Measurements from ENCODE around the gene CBX2. TPM values are rescaled to one million over a fixed set of nuclear protein-coding genes. Genes with fewer than 3 reads are reported as not detected.
"Not testable (repeated sequence)": the region's sequence is repeated elsewhere in the genome, so short reads cannot be mapped to it uniquely, and the experiment has no call there.

Gene CBX2
- total RNA-seq, 4 donors from 2014 or later: 0.54 to 1.7 (median 1.1) TPM

DNA sequence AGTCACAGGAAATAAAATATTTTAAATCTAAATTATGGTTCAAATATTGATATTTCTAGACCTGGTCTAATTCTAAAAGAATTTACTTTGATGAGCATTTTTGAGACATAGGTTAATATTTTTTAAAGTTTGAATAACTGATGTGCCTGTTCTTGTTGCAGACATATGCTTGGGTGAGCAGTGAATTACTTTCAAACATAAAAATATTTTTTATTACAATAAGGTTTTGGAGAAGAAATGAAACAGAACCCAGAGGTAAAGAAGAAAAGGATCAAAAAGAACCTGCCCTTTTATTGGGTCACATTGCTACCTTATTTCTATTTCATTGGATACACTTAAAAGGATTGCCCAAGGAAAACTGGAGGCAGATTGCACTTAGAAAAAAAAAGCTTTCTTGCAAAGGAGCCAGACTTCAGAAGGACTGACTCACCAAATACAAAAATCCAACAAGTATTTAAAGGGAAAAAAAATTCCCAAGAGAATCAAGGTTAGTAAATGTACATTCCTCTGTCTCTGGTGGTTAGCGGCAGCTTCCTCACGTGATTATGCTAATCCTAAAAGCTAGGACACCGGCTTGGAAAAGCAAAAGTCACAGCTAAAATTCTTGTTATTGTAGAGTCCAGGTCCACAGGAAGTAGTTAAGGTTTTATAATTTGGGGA is 28.7 kb upstream of the CBX2 start:
- intact Hi-C loops (cut with DNase I): no loop called here
- DNase-seq: no peak
- H3K36me3 ChIP-seq: no peaks in the 10 kb centered on the region
- H3K4me3 ChIP-seq (replicated peaks in 1 of 3): no peak overlapping the region
- H3K4me1 ChIP-seq: peaks cover 5 to 20% of the 10 kb centered on the region in 2 donors
- H3K27me3 ChIP-seq: peaks cover 24% of the 10 kb centered on the region
- no peak for TF ChIP-seq POLR2A (IDR thresholded peaks at IDR 0.05)
- TF ChIP-seq, protein P1, sequence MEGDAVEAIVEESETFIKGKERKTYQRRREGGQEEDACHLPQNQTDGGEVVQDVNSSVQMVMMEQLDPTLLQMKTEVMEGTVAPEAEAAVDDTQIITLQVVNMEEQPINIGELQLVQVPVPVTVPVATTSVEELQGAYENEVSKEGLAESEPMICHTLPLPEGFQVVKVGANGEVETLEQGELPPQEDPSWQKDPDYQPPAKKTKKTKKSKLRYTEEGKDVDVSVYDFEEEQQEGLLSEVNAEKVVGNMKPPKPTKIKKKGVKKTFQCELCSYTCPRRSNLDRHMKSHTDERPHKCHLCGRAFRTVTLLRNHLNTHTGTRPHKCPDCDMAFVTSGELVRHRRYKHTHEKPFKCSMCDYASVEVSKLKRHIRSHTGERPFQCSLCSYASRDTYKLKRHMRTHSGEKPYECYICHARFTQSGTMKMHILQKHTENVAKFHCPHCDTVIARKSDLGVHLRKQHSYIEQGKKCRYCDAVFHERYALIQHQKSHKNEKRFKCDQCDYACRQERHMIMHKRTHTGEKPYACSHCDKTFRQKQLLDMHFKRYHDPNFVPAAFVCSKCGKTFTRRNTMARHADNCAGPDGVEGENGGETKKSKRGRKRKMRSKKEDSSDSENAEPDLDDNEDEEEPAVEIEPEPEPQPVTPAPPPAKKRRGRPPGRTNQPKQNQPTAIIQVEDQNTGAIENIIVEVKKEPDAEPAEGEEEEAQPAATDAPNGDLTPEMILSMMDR (IDR thresholded peaks at IDR 0.05): no peak
- H3K27ac ChIP-seq: no peak overlapping the region
- H3K9me3 ChIP-seq: no peaks in the 10 kb centered on the region
- 76% methylated on average over 3 of the region's 3 CpGs for WGBS, 2 donors

DNA sequence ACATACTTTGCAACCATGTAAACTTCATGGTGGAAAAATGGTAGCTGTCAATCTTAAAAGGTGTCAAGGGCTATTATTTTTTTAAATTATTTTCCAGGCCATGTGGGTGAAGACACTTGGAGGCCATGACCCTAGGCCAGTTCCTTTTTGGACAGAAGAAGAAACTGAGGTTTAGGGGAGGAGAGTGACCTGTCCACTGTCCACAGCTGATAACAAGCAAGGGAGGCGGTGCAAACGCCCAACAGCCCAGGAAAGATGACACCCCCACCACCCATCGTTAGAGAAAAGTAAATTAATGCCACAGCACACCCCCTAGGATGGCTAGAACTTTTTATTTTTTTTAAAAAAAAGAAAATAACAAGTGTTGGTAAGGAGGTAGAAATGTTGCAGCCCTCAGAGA is 28.0 kb upstream of the CBX2 start:
- H3K27ac ChIP-seq: no peak overlapping the region
- peaks cover 24% of the 10 kb centered on the region for H3K27me3 ChIP-seq
- H3K36me3 ChIP-seq: no peaks in the 10 kb centered on the region
- intact Hi-C loops (cut with DNase I): no loop called here
- WGBS, 2 donors: 63 to 65% methylated on average over 3 of the region's 3 CpGs
- TF ChIP-seq, protein P1 (IDR thresholded peaks at IDR 0.05): no peak
- no peak for TF ChIP-seq POLR2A (IDR thresholded peaks at IDR 0.05)
- H3K4me1 ChIP-seq: peaks cover 5 to 20% of the 10 kb centered on the region in 2 donors
- DNase-seq: no peak
- no peak overlapping the region for H3K4me3 ChIP-seq (replicated peaks in 1 of 3)
- no peaks in the 10 kb centered on the region for H3K9me3 ChIP-seq

DNA sequence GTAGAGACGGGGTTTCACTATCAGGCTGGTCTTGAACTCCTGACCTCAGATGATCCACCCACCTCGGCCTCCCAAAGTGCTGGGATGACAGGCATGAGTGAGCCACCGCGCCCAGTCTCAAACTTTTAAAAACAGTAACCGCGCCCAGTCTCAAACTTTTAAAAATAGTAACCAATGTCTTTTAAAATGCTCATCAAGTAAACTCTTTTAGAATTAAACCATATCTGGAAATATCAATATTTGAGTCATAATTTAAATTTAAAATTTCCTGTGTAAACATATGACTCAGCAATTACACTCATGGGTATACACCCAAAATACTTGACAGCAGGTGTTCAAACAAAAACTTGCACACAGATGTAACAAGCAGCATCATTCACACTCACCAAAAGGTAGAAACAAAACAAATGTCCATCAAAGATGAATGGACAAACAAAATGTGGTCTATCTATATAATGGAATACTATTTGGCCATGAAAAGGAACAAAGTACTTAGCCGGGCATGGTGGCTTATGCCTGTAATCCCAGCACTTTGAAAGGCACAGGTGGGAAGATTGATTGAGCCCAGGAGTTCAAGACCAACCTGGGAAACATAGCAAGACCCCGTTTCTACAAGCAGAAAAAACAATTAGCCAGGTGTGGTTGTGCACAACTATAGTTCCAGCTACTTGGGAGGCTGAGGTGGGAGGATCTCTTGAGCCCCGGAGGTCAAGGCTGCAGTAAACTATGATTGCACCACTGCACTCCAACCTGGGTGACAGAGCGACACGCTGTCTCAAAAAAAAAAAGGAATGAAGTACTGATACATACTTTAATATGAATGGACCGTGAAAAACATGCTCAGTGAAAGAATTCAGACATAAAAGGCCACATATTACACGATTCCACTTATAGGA is 27.1 kb upstream of the CBX2 start:
- 73 to 79% methylated on average over 13 of the region's 13 CpGs for WGBS, 2 donors
- intact Hi-C loops (cut with DNase I): no loop called here
- Histone ChIP-seq H3K9me3 (no peaks in the 10 kb centered on the region), H3K4me1 (peaks cover 5 to 20% of the 10 kb centered on the region in 2 donors), H3K4me3 (replicated peaks in 1 of 3) (no peak overlapping the region), H3K27me3 (peaks cover 24% of the 10 kb centered on the region), H3K27ac (no peak overlapping the region), H3K36me3 (no peaks in the 10 kb centered on the region)
- TF ChIP-seq, protein P1 (IDR thresholded peaks at IDR 0.05): no peak
- no peak for TF ChIP-seq POLR2A (IDR thresholded peaks at IDR 0.05)
- no peak for DNase-seq

DNA sequence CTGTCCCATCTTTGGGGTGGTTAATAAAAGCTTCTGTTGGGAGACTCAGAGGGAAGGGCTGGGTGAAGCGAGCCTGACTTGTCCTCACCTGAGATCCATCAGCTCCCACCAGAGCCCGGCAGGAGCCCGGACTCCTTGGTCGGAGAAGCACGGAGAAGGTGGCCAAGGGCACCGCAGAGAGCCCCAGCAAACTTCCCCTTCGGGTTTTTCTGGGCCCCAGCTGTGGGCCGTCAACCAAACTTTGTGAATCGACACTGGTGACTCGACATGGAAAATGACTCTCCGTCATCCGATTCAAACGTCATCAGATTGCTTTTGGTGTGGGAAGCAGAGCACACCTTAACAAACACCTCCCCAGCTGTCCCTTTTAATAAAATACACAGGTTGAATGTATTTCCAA is 25.8 kb upstream of the CBX2 start:
- no peak for DNase-seq
- 77 to 84% methylated on average over 13 of the region's 13 CpGs for WGBS, 2 donors
- H3K9me3 ChIP-seq: no peaks in the 10 kb centered on the region
- H3K27ac ChIP-seq: no peak overlapping the region
- peaks cover under 1 to 13% of the 10 kb centered on the region in 2 donors for H3K4me1 ChIP-seq
- no peak for TF ChIP-seq POLR2A (IDR thresholded peaks at IDR 0.05)
- TF ChIP-seq, protein P1 (IDR thresholded peaks at IDR 0.05): no peak
- peaks cover 24% of the 10 kb centered on the region for H3K27me3 ChIP-seq
- no peaks in the 10 kb centered on the region for H3K36me3 ChIP-seq
- intact Hi-C loops (cut with DNase I): no loop called here
- H3K4me3 ChIP-seq (replicated peaks in 1 of 3): no peak overlapping the region

DNA sequence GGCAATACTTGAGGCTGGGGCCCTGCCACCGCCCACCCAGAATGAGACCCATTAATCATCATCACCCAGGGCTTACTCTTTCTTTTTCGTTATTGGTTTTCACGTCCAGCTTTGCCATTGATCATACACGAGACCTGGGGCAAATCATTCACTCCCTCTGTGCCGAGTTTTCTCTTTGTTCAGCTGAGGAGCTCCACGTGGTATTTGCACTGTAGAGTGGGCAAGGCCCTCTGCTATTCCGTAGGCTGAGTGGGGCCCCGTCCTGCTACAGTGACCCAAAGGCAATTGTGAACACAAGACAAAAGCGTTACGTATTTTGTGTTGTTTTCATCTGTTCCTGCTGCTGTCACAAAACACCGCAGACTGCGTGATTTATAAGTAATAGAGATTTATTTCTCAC is 23.6 kb upstream of the CBX2 start:
- no peaks in the 10 kb centered on the region for H3K4me1 ChIP-seq
- H3K36me3 ChIP-seq: no peaks in the 10 kb centered on the region
- peaks cover 11% of the 10 kb centered on the region for H3K27me3 ChIP-seq
- intact Hi-C loops (cut with DNase I): no loop called here
- H3K27ac ChIP-seq: no peak overlapping the region
- DNase-seq: no peak
- WGBS, 2 donors: 72 to 73% methylated on average over 12 of the region's 12 CpGs
- TF ChIP-seq, protein P1 (IDR thresholded peaks at IDR 0.05): no peak
- no peak for TF ChIP-seq POLR2A (IDR thresholded peaks at IDR 0.05)
- H3K4me3 ChIP-seq (replicated peaks in 1 of 3): no peak overlapping the region
- no peaks in the 10 kb centered on the region for H3K9me3 ChIP-seq

DNA sequence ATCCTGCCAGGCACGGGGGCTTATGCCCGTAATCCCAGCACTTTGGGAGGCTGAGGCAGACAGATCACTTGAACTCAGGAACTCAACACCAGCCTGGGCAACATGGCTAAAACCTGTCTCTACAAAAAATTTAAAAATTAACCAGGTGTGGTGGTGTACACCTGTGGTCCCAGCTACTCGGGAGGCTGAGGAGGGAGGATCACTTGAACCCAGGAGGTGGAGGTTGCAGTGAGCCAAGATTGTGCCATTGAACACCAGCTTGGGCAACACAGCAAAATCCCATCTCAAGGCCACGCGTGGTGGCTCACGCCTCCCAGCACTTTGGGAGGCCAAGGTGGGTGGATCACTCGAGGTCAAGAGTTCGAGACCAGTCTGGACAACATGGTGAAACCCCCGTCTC is 23.0 kb upstream of the CBX2 start:
- intact Hi-C loops (cut with DNase I); H3K27me3 ChIP-seq; H3K36me3 ChIP-seq; H3K27ac ChIP-seq; H3K4me3 ChIP-seq (replicated peaks in 1 of 3); H3K4me1 ChIP-seq; H3K9me3 ChIP-seq; DNase-seq: not testable (repeated sequence)
- 89% methylated on average over 8 to 9 of the region's 9 CpGs for WGBS, 2 donors
